ENCODE results near the gene ACVR1. TPM values are rescaled to one million over a fixed set of nuclear protein-coding genes. Genes with fewer than 3 reads are reported as not detected.

ACVR1 gene
- total RNA-seq, 2 donors from 2014 or later, result 34.5 to 36.8 TPM

- Histone ChIP-seq H3K4me3 (no peak overlapping the region), H3K27ac (peak overlapping the region in 1 of 2 donors; percentile 57), H3K27me3 (no peaks in the 10 kb centered on the region), H3K4me1 (peaks cover 0 to 37% of the 10 kb centered on the region in 2 donors), H3K9me3 (no peaks in the 10 kb centered on the region), H3K36me3 (no peaks in the 10 kb centered on the region)
- TF ChIP-seq, protein P1, sequence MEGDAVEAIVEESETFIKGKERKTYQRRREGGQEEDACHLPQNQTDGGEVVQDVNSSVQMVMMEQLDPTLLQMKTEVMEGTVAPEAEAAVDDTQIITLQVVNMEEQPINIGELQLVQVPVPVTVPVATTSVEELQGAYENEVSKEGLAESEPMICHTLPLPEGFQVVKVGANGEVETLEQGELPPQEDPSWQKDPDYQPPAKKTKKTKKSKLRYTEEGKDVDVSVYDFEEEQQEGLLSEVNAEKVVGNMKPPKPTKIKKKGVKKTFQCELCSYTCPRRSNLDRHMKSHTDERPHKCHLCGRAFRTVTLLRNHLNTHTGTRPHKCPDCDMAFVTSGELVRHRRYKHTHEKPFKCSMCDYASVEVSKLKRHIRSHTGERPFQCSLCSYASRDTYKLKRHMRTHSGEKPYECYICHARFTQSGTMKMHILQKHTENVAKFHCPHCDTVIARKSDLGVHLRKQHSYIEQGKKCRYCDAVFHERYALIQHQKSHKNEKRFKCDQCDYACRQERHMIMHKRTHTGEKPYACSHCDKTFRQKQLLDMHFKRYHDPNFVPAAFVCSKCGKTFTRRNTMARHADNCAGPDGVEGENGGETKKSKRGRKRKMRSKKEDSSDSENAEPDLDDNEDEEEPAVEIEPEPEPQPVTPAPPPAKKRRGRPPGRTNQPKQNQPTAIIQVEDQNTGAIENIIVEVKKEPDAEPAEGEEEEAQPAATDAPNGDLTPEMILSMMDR (IDR thresholded peaks at IDR 0.05), result no peak
- DNase-seq (ENCODE audit: low spot score), result no peak
Observed at GRCh38 chr2:157825885-157826284, 50.2 kb downstream of the ACVR1 start.

DNA sequence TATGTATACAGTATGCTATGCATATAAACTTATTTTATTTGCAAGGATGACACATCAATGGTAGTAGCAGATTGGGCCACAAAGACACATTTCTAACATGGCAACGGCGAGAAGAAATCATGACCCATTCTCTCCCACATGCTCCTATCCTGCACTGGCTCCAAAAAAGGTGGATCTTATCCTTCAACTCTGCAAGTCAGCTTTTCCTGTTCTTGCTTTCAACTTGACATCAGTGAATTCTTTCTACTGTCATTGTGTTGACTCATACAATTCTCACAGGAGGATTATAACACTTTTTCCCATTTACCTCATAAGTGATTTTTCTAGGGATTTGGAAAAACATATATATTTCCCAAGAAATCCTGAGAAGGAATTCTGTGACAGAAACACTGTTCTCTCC lies 53.1 kb downstream of the ACVR1 start:
- no peaks in the 10 kb centered on the region for H3K27me3 ChIP-seq
- H3K36me3 ChIP-seq, result no peaks in the 10 kb centered on the region
- no peak overlapping the region for H3K4me3 ChIP-seq
- H3K9me3 ChIP-seq, result no peaks in the 10 kb centered on the region
- no peak for DNase-seq (ENCODE audit: low spot score)
- TF ChIP-seq, protein P1 (IDR thresholded peaks at IDR 0.05), result no peak
- peaks cover 0 to 30% of the 10 kb centered on the region in 2 donors for H3K4me1 ChIP-seq
- H3K27ac ChIP-seq, result no peak overlapping the region

DNA sequence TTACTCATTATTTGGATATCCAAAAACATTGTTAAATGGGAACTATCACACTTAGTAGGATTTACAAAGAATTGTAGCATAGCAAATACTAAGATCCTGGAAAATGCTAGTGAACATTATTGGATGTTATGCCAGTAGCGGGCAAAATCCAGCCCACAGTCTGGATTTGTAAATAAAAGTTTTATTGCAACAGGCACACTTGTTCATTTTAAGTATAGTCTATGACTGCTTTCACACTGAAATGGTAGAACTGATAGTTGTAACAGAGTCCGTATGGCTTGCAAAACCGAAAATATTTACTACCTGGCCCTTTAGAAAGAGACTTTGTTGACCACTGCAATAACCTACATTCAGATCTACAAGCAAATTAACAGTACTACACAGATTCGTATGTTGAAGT lies 53.6 kb downstream of the ACVR1 start:
- no peak for DNase-seq (ENCODE audit: low spot score)
- no peaks in the 10 kb centered on the region for H3K27me3 ChIP-seq
- H3K9me3 ChIP-seq, result no peaks in the 10 kb centered on the region
- peaks cover 2% of the 10 kb centered on the region for H3K36me3 ChIP-seq
- TF ChIP-seq, protein P1 (IDR thresholded peaks at IDR 0.05), result no peak
- H3K4me3 ChIP-seq, result no peak overlapping the region
- no peak overlapping the region for H3K27ac ChIP-seq
- H3K4me1 ChIP-seq, result peaks cover 0 to 30% of the 10 kb centered on the region in 2 donors

GRCh38 chr2:157821519-157822131 lies 54.5 kb downstream of the ACVR1 start:
- TF ChIP-seq, protein P1 (IDR thresholded peaks at IDR 0.05), result no peak
- no peak for DNase-seq (ENCODE audit: low spot score)
- Histone ChIP-seq H3K4me1 (peaks cover 0 to 30% of the 10 kb centered on the region in 2 donors), H3K27ac (no peak overlapping the region), H3K4me3 (no peak overlapping the region), H3K9me3 (no peaks in the 10 kb centered on the region), H3K27me3 (no peaks in the 10 kb centered on the region), H3K36me3 (peaks cover 11% of the 10 kb centered on the region)

- Histone ChIP-seq H3K27ac (peak overlapping the region in 1 of 2 donors; percentile 1), H3K4me3 (no peak overlapping the region), H3K4me1 (peaks cover 0 to 26% of the 10 kb centered on the region in 2 donors), H3K9me3 (no peaks in the 10 kb centered on the region), H3K36me3 (peaks cover 12% of the 10 kb centered on the region), H3K27me3 (no peaks in the 10 kb centered on the region)
- TF ChIP-seq, protein P1 (IDR thresholded peaks at IDR 0.05), result no peak
- DNase-seq (ENCODE audit: low spot score), result no peak
Observed at GRCh38 chr2:157820193-157820592, 55.9 kb downstream of the ACVR1 start.

DNA sequence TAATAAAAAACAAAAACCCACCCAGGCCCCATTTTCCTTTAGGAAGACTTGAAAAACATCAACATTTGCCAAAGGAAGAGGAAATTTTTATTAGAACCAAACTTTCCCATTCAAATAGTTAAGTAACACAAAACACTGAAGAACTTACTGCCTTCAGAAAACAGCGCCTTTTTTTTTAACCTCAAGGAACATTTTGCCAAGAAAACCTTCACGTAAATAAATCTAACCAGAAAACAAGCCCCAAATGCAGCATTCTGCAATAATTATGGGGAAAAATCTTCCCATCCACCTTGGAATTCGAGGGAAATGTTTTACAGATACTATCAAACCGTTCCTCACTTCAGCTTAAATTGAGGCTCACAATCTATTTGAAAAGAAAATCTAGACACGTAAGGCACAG lies 56.4 kb downstream of the ACVR1 start:
- H3K27ac ChIP-seq, result peak overlapping the region in 1 of 2 donors; percentile 1
- no peak overlapping the region for H3K4me3 ChIP-seq
- peaks cover 16% of the 10 kb centered on the region for H3K36me3 ChIP-seq
- peaks cover 0 to 26% of the 10 kb centered on the region in 2 donors for H3K4me1 ChIP-seq
- no peak for DNase-seq (ENCODE audit: low spot score)
- no peaks in the 10 kb centered on the region for H3K9me3 ChIP-seq
- H3K27me3 ChIP-seq, result no peaks in the 10 kb centered on the region
- TF ChIP-seq, protein P1 (IDR thresholded peaks at IDR 0.05), result no peak
